ENCODE measurements around the gene MAP2K5.

GRCh38 chr15:67548862-67549651 is 6.6 kb downstream of the MAP2K5 start:
- no peak for TF ChIP-seq CTCF (IDR thresholded peaks at IDR 0.05)
- TF ChIP-seq ZFX (IDR thresholded peaks at IDR 0.05; ENCODE audit: borderline replicate concordance): no peak
